H1 (cell line): ENCODE measurements around the gene FBXO46. TPM values are rescaled to one million over a fixed set of nuclear protein-coding genes. Genes with fewer than 3 reads are reported as not detected.

ENCODE experiments used
- CTCF ChIA-PET: fragments of 300-600 bp; sonication (Branson Sonifier 250); formaldehyde crosslinking; loops from one replicate; lab custom pipeline; 2021; ENCODE audit not compliant: partially characterized antibody; lab: Charles Lee
- POLR2A ChIA-PET: fragments of 300-600 bp; sonication (Branson Sonifier 250); formaldehyde crosslinking; loops from one replicate; lab custom pipeline; 2021; ENCODE audit warnings: inconsistent platforms; ENCODE audit not compliant: partially characterized antibody; lab: Charles Lee
- DNase-seq, 2 experiments: peaks; one replicate each; pipeline versions ENCODE4 v3.0.0 to v3.0.0-alpha.2; 2010 to 2022; ENCODE audit warnings: low spot score in 2 of 2, low read depth in 1 of 2, mixed read lengths in 1 of 2
- FAIRE-seq: peaks from 2 replicates; lab custom pipeline; 2011; peaks lifted over from hg19 to GRCh38; lab: Jason Lieb, UNC
- H2AFZ ChIP-seq: 2 replicates; pipeline ENCODE4 v1.8.1; 2012; ENCODE audit warnings: low read length, inconsistent platforms
- H2AK5ac ChIP-seq: 2 replicates; pipeline ENCODE4 v1.6.1; 2013; ENCODE audit warnings: low read depth, low read length
- H2BK120ac ChIP-seq: replicated peaks from 2 replicates; pipeline ENCODE3; 2013; ENCODE audit warnings: low read depth, low read length, inconsistent platforms
- H2BK12ac ChIP-seq: 2 replicates; pipeline ENCODE4 v1.6.1; 2013; ENCODE audit warnings: low read depth, low read length
- H2BK15ac ChIP-seq: 2 replicates; pipeline ENCODE4 v1.6.1; 2013; ENCODE audit warnings: low read length
- H2BK20ac ChIP-seq: 2 replicates; pipeline ENCODE4 v1.6.1; 2013; ENCODE audit warnings: low read length
- H2BK5ac ChIP-seq: 2 replicates; pipeline ENCODE4 v1.6.1; 2013; ENCODE audit warnings: low read depth, low read length
- H3K14ac ChIP-seq: 2 replicates; pipeline ENCODE4 v1.6.1; 2013; ENCODE audit warnings: inconsistent platforms; ENCODE audit not compliant: insufficient read length
- H3K18ac ChIP-seq: 2 replicates; pipeline ENCODE4 v1.6.1; 2013; ENCODE audit warnings: low read length; ENCODE audit errors: extremely low read depth
- H3K23ac ChIP-seq: 2 replicates; pipeline ENCODE4 v1.6.1; 2013; ENCODE audit warnings: inconsistent platforms; ENCODE audit not compliant: insufficient read length
- H3K23me2 ChIP-seq: 2 replicates; pipeline ENCODE4 v1.6.1; 2013; ENCODE audit warnings: low read depth, low read length
- H3K27ac ChIP-seq: 2 replicates; pipeline ENCODE4 v1.6.1; 2011; ENCODE audit warnings: low read depth, low read length, inconsistent platforms
- H3K27me3 ChIP-seq, 4 experiments: replicated peaks in 1 of 4; 1 replicate in 1 of 4; 2 replicates in 3 of 4; pipeline versions ENCODE4 v1.6.1 to v1.8.1; 2011 to 2013; ENCODE audit warnings: low read length in 3 of 4, mild to moderate bottlenecking in 3 of 4, inconsistent platforms in 2 of 4, mixed read lengths in 2 of 4, moderate library complexity in 1 of 4; ENCODE audit not compliant: control insufficient read depth in 3 of 4, insufficient read depth in 3 of 4; ENCODE audit errors: extremely low read depth in 1 of 4
- H3K36me3 ChIP-seq, 4 experiments: 2 replicates each; pipeline versions ENCODE4 v1.6.1 to v1.8.1; 2011 to 2013; ENCODE audit warnings: mild to moderate bottlenecking in 4 of 4, low read length in 3 of 4, moderate library complexity in 2 of 4, control low read depth in 1 of 4, inconsistent platforms in 1 of 4; ENCODE audit not compliant: insufficient read depth in 4 of 4, control insufficient read depth in 2 of 4
- H3K4ac ChIP-seq: replicated peaks from 2 replicates; pipeline ENCODE3; 2013; ENCODE audit warnings: low read length, low read depth, mixed read lengths, inconsistent platforms; ENCODE audit not compliant: insufficient read length
- H3K4me1 ChIP-seq, 4 experiments: replicated peaks in 1 of 4; 1 replicate in 1 of 4; 2 replicates in 3 of 4; pipeline versions ENCODE4 v1.6.1 to v1.8.1; 2011 to 2013; ENCODE audit warnings: low read length in 3 of 4, inconsistent platforms in 2 of 4, mixed read lengths in 1 of 4; ENCODE audit not compliant: insufficient read depth in 4 of 4, control insufficient read depth in 3 of 4
- H3K4me2 ChIP-seq, 2 experiments: 2 replicates each; pipeline versions ENCODE4 v1.6.1 to v1.8.1; 2011 to 2013; ENCODE audit warnings: low read depth in 2 of 2, low read length in 2 of 2, control low read depth in 1 of 2, inconsistent platforms in 1 of 2, mild to moderate bottlenecking in 1 of 2; ENCODE audit not compliant: insufficient read depth in 1 of 2
- H3K4me3 ChIP-seq, 4 experiments: fragments of 200-600, 300-600 bp in 1 of 4; sonication (generic), shearing (Covaris generic), sonication (Bioruptor Twin) in 1 of 4; 2 replicates each; pipeline versions ENCODE4 v1.5.1 to v1.8.1; 2011 to 2016; ENCODE audit warnings: low read length in 4 of 4, low read depth in 3 of 4, control low read depth in 2 of 4, inconsistent platforms in 2 of 4, mild to moderate bottlenecking in 2 of 4, mixed read lengths in 1 of 4, moderate library complexity in 1 of 4; ENCODE audit not compliant: insufficient read depth in 2 of 4; ENCODE audit errors: extremely low read depth in 1 of 4
- H3K56ac ChIP-seq: replicated peaks from 2 replicates; pipeline ENCODE3; 2013; ENCODE audit warnings: low read depth, mild to moderate bottlenecking, mixed read lengths, low read length, inconsistent platforms; ENCODE audit not compliant: insufficient read length
- H3K79me1 ChIP-seq: 2 replicates; pipeline ENCODE4 v1.6.1; 2013; ENCODE audit warnings: low read depth, low read length, control low read depth
- H3K79me2 ChIP-seq, 2 experiments: 2 replicates each; pipeline versions ENCODE4 v1.6.1 to v1.8.1; 2012 to 2013; ENCODE audit warnings: low read length in 2 of 2, mild to moderate bottlenecking in 2 of 2, inconsistent platforms in 1 of 2; ENCODE audit not compliant: insufficient read depth in 2 of 2, control insufficient read depth in 1 of 2
- H3K9ac ChIP-seq, 4 experiments: replicated peaks in 1 of 4; 1 replicate in 1 of 4; 2 replicates in 3 of 4; pipeline versions ENCODE4 v1.6.1 to v1.8.1; 2011 to 2013; ENCODE audit warnings: low read depth in 3 of 4, low read length in 3 of 4, control low read depth in 2 of 4, mild to moderate bottlenecking in 2 of 4, moderate library complexity in 2 of 4, inconsistent platforms in 1 of 4; ENCODE audit errors: extremely low read depth in 1 of 4
- H3K9me3 ChIP-seq, 2 experiments: 2 replicates each; pipeline versions ENCODE4 v1.6.1 to v1.8.1; 2012 to 2013; ENCODE audit warnings: mild to moderate bottlenecking in 2 of 2, moderate library complexity in 2 of 2, control low read depth in 1 of 2, inconsistent platforms in 1 of 2, low read depth in 1 of 2, low read length in 1 of 2, mixed read lengths in 1 of 2; ENCODE audit not compliant: insufficient read depth in 2 of 2
- H4K20me1 ChIP-seq, 2 experiments: replicated peaks in 1 of 2; 2 replicates each; pipeline versions ENCODE3 to v1.8.1; 2011 to 2013; ENCODE audit warnings: inconsistent platforms in 2 of 2, low read length in 2 of 2, mild to moderate bottlenecking in 1 of 2; ENCODE audit not compliant: insufficient read depth in 2 of 2, control insufficient read depth in 1 of 2
- H4K5ac ChIP-seq: 2 replicates; pipeline ENCODE4 v1.6.1; 2013; ENCODE audit warnings: low read length, low read depth, mixed read lengths, inconsistent platforms; ENCODE audit not compliant: insufficient read length
- H4K8ac ChIP-seq: 2 replicates; pipeline ENCODE4 v1.8.0; 2013; ENCODE audit warnings: mild to moderate bottlenecking, moderate library complexity, low read length, inconsistent platforms; ENCODE audit not compliant: insufficient read depth; ENCODE audit errors: extremely low read depth
- H4K91ac ChIP-seq: replicated peaks from 2 replicates; pipeline ENCODE3; 2013; ENCODE audit warnings: low read length, mixed read lengths, inconsistent platforms; ENCODE audit not compliant: insufficient read length
- BRCA1 ChIP-seq: IDR thresholded peaks from 2 replicates; pipeline ENCODE4 v1.6.1; 2012; ENCODE audit warnings: low read depth, low read length, improper control_type of control experiment
- CBX8 ChIP-seq: fragments of 300-800, 300-1000 bp; sonication (generic); IDR thresholded peaks from 2 replicates; pipeline ENCODE4 v1.7.1; 2016; ENCODE audit warnings: low read depth, low read length, borderline replicate concordance
- GABPA ChIP-seq: IDR thresholded peaks from 2 replicates; pipeline ENCODE4 v1.6.1; 2011; ENCODE audit warnings: mild to moderate bottlenecking, low read length, moderate library complexity, borderline replicate concordance; ENCODE audit not compliant: insufficient read depth
- NRF1 ChIP-seq: IDR thresholded peaks from 2 replicates; pipeline ENCODE4 v1.6.1; 2011; ENCODE audit warnings: mild to moderate bottlenecking, low read depth, low read length, improper control_type of control experiment
- POLR2A ChIP-seq, 2 experiments: IDR thresholded peaks; 1 replicate in 1 of 2; 2 replicates in 1 of 2; pipeline ENCODE4 v1.6.1; 2011; ENCODE audit warnings: low read depth in 2 of 2, low read length in 2 of 2, mild to moderate bottlenecking in 2 of 2; ENCODE audit errors: control extremely low read depth in 1 of 2
- RBBP5 ChIP-seq: IDR thresholded peaks from 2 replicates; pipeline ENCODE4 v1.7.1; 2012; ENCODE audit warnings: low read depth, mild to moderate bottlenecking, inconsistent platforms, low read length, moderate library complexity, borderline replicate concordance
- RNF2 ChIP-seq: fragments of 200-900, 300-1000 bp; sonication (generic); IDR thresholded peaks from 2 replicates; pipeline ENCODE4 v1.7.1; 2016; ENCODE audit warnings: borderline replicate concordance, low read depth, mild to moderate bottlenecking, antibody characterized with exemption, low read length; ENCODE audit not compliant: poor library complexity, severe bottlenecking; ENCODE audit errors: missing control alignments
- RXRA ChIP-seq: IDR thresholded peaks from 2 replicates; pipeline ENCODE4 v1.6.1; 2011; ENCODE audit warnings: low read depth, mild to moderate bottlenecking, low read length, moderate library complexity; ENCODE audit not compliant: insufficient read depth
- SAP30 ChIP-seq: fragments of 300-600 bp; sonication (generic); IDR thresholded peaks from 2 replicates; pipeline ENCODE4 v1.7.1; 2012; ENCODE audit warnings: low read length, moderate library complexity, mild to moderate bottlenecking, inconsistent platforms; ENCODE audit not compliant: insufficient read depth, insufficient replicate concordance
- SP4 ChIP-seq: IDR thresholded peaks from 2 replicates; pipeline ENCODE4 v1.6.1; 2012; ENCODE audit warnings: low read length, inconsistent platforms
- SUZ12 ChIP-seq: fragments of 200-600 bp; sonication (generic); IDR thresholded peaks from 2 replicates; pipeline ENCODE4 v1.6.1; 2012; ENCODE audit warnings: mild to moderate bottlenecking, inconsistent platforms, low read length, moderate library complexity, mixed read lengths
- TAF7 ChIP-seq: optimal IDR thresholded peaks from 2 replicates; pipeline ENCODE3; 2011; ENCODE audit warnings: low read depth, mild to moderate bottlenecking, inconsistent platforms, low read length, moderate library complexity, borderline replicate concordance
- WGBS, 2 experiments: shearing (Covaris generic) in 1 of 2; methylation state at CpG; one replicate each; pipeline versions ENCODE4 v1.1.6 to v1.1.7; 2013 to 2015; ENCODE audit warnings: low lambda C conversion rate in 2 of 2, mixed read lengths in 2 of 2, inconsistent platforms in 1 of 2, low coverage in 1 of 2, missing lambda C conversion rate in 1 of 2; ENCODE audit not compliant: insufficient replicate concordance in 2 of 2, insufficient coverage in 1 of 2, insufficient read length in 1 of 2; ENCODE audit errors: extremely low coverage in 1 of 2, missing lambda C conversion rate in 1 of 2; 5-methylcytosine and 5-hydroxymethylcytosine counted together
- polyA plus RNA-seq, 7 experiments: library from polyadenylated mRNA; depleted of rRNA in 3 of 7; stranded (reverse) in 5 of 7; unstranded in 2 of 7; fragments of >200 nt in 5 of 7; fragments of 200-250 nt in 2 of 7; gene quantifications; 1 replicate in 5 of 7; 2 replicates in 1 of 7; 4 replicates in 1 of 7; pipeline versions ENCODE4 v1.2.1 to v1.2.3, GENCODE V29; 2011 to 2013; ENCODE audit warnings: missing spikeins in 2 of 7, mixed read lengths in 2 of 7
- total RNA-seq: library from RNA; stranded (reverse); fragmentation: NEBNext Ultra II Directional; extraction: Animal tissue kit (Norgen Biotek cat#: 25700); gene quantifications from 2 replicates; pipeline ENCODE4 v1.2.1, GENCODE V29; 2021
- TF ChIP-seq, protein P1 (sequence below): IDR thresholded peaks from 2 replicates; pipeline ENCODE4 v1.6.1; 2012; ENCODE audit warnings: inconsistent platforms

FBXO46 gene
- total and polyA plus RNA-seq, 2 of the 8 experiments (the other 6 are each of a cell fraction or from before 2014, with no cell fraction given): 11.2 to 38.9 TPM

DNA sequence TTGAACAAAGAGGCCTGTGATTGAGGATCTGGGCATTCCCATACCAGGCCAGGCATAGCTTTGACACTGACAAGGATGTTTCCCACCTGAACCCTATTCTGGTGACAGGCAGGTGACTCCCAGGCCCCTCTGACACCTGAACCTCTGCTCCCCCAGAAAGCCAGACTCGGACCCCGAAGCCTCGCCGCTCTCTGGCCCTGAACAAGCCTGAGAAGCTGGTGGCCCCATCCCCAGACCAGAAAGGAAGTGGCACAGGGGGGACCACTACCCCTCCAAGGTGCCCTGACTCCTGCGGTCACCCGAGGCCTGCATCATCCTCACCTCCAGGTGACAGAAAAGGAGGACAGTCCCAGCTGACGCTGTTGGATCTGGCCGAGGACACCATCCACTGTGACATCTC, 23.6 kb upstream of the FBXO46 start:
- H3K36me3 ChIP-seq: no peaks in the 10 kb centered on the region
- no peak overlapping the region for H2BK12ac ChIP-seq
- CTCF ChIA-PET: interaction anchor here (1.0 to 3.0 kb wide), 10 partner anchors 9 to 51 kb away, joined by 3 to 16 read pairs (median 7); no protein-coding TSS in a partner anchor
- no peak overlapping the region for H3K14ac ChIP-seq
- 96% methylated on average over 8 of the region's 8 CpGs; no CpG with 5 or more reads in 1 of the 2 experiments for WGBS, 2 experiments
- no peak overlapping the region for H2BK15ac ChIP-seq
- H4K91ac ChIP-seq: no peak overlapping the region
- H2AK5ac ChIP-seq: no peak overlapping the region
- H3K9ac ChIP-seq: no peak overlapping the region
- H3K79me2 ChIP-seq: no peaks in the 10 kb centered on the region
- H3K56ac ChIP-seq: no peak overlapping the region
- no peak overlapping the region for H3K4me2 ChIP-seq
- no peak overlapping the region for H2BK5ac ChIP-seq
- H3K23me2 ChIP-seq: peaks cover 2% of the 10 kb centered on the region; the same call in 1 of the 2 replicates
- H2BK120ac ChIP-seq: no peak overlapping the region
- H2BK20ac ChIP-seq: no peak overlapping the region
- H3K4ac ChIP-seq: no peak overlapping the region
- no peak overlapping the region for H2AFZ ChIP-seq
- H3K9me3 ChIP-seq: no peaks in the 10 kb centered on the region
- no peak overlapping the region for H4K5ac ChIP-seq
- H3K23ac ChIP-seq: no peak overlapping the region
- POLR2A ChIA-PET: interaction anchor here (0.7 to 12.9 kb wide), 7 partner anchors 9 to 50 kb away, joined by 3 to 153 read pairs (median 3); partner anchors contain the start of genes FBXO46 and SIX5
- no peak overlapping the region for H4K8ac ChIP-seq
- no peak overlapping the region for H3K4me3 ChIP-seq
- H3K27me3 ChIP-seq: 0 out of 7 replicates have a peak, but pooled peaks cover 0 to under 1% (median 0%) of the 10 kb centered on the region in 4 experiments
- no peak for DNase-seq
- H3K79me1 ChIP-seq: no peaks in the 10 kb centered on the region
- no peak for FAIRE-seq
- H3K27ac ChIP-seq: no peak overlapping the region
- H3K18ac ChIP-seq: no peak overlapping the region
- peaks cover 0 to 6% (median 0%) of the 10 kb centered on the region in 4 experiments; a peak in 1 of 7 replicates for H3K4me1 ChIP-seq
- no peaks in the 10 kb centered on the region for H4K20me1 ChIP-seq
- TF ChIP-seq RBBP5: no peak
- TF ChIP-seq RNF2: no peak
- no peak for TF ChIP-seq SAP30
- TF ChIP-seq SP4: no peak
- TF ChIP-seq SUZ12: no peak
- no peak for TF ChIP-seq BRCA1
- no peak for TF ChIP-seq NRF1
- no peak for TF ChIP-seq GABPA
- no peak for TF ChIP-seq RXRA
- TF ChIP-seq TAF7: no peak
- TF ChIP-seq CBX8: no peak
- TF ChIP-seq POLR2A (IDR thresholded peaks at IDR 0.05; ENCODE audit: control extremely low read depth in 1 of 2, low read depth in 2 of 2, low read length in 2 of 2): no peak
- TF ChIP-seq, protein P1, sequence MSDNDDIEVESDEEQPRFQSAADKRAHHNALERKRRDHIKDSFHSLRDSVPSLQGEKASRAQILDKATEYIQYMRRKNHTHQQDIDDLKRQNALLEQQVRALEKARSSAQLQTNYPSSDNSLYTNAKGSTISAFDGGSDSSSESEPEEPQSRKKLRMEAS: no peak
